ENCODE data around the gene NR1H2.
"Not testable (repeated sequence)": the region's sequence is repeated elsewhere in the genome, so short reads cannot be mapped to it uniquely, and the experiment has no call there.

NR1H2 gene

GRCh38 chr19:50379602-50380001 is 3.3 kb downstream of the NR1H2 start:
- no peak for DNase-seq

- no peak for DNase-seq
Observed at GRCh38 chr19:50380137-50380536, 3.9 kb downstream of the NR1H2 start.

GRCh38 chr19:50380751-50381151 is 4.5 kb downstream of the NR1H2 start:
- DNase-seq: no peak

- DNase-seq: no peak
Observed at GRCh38 chr19:50381881-50382729, 5.8 kb downstream of the NR1H2 start.

- DNase-seq: no peak
Observed at GRCh38 chr19:50383001-50383851, 7.0 kb downstream of the NR1H2 start.

- peak; percentile 99 for DNase-seq
Observed at GRCh38 chr19:50383852-50384684, 7.8 kb downstream of the NR1H2 start, which contains the start of gene POLD1. Gene POLD1 (plus strand): TSS chr19:50384347. CDS start chr19:50398852, 14,505 bp downstream.

- no peak for DNase-seq
Observed at GRCh38 chr19:50384685-50385535, 8.7 kb downstream of the NR1H2 start.

- DNase-seq: no peak
Observed at GRCh38 chr19:50387176-50387867, 11.1 kb downstream of the NR1H2 start.

GRCh38 chr19:50387868-50388245 is 11.6 kb downstream of the NR1H2 start:
- no peak for DNase-seq

- DNase-seq: not testable (repeated sequence)
Observed at GRCh38 chr19:50390295-50390694, 14.0 kb downstream of the NR1H2 start.

GRCh38 chr19:50390952-50391351 is 14.7 kb downstream of the NR1H2 start:
- DNase-seq: not testable (repeated sequence)

- no peak for DNase-seq
Observed at GRCh38 chr19:50392759-50393158, 16.5 kb downstream of the NR1H2 start.

GRCh38 chr19:50393589-50393988 is 17.3 kb downstream of the NR1H2 start:
- no peak for DNase-seq

- no peak for DNase-seq
Observed at GRCh38 chr19:50394017-50394416, 17.8 kb downstream of the NR1H2 start.

- no peak for DNase-seq
Observed at GRCh38 chr19:50398675-50399367, 22.6 kb downstream of the NR1H2 start.

GRCh38 chr19:50399368-50399745 is 23.1 kb downstream of the NR1H2 start:
- no peak for DNase-seq

GRCh38 chr19:50401605-50402450 is 25.6 kb downstream of the NR1H2 start:
- DNase-seq: no peak

GRCh38 chr19:50402544-50403301 is 26.5 kb downstream of the NR1H2 start:
- DNase-seq: no peak

All from activated CD4-positive, alpha-beta T cell treated with anti-CD3 and anti-CD28 coated beads, Interleukin-2, amount 50 U/mL, for 16 hours (primary cell).